ENCODE measurements around the gene COL5A1.

Gene COL5A1

GRCh38 chr9:134600836-134601638 lies 40.6 kb upstream of the COL5A1 start:
- H3K79me2 ChIP-seq (ENCODE audit: control insufficient read depth, insufficient read depth, low read length) = no peaks in the 10 kb centered on the region
- no CpG with 5 or more reads among the region's 10 CpGs for WGBS (ENCODE audit: extremely low coverage, insufficient coverage, low lambda C conversion rate)
- H3K23ac ChIP-seq (ENCODE audit: low read length) = peak overlapping the region; percentile 19
- H3K18ac ChIP-seq (ENCODE audit: low read length) = peak overlapping the region; percentile 76
- H3K56ac ChIP-seq (ENCODE audit: low read length) = peak overlapping the region; percentile 78
- no peaks in the 10 kb centered on the region for H3K36me3 ChIP-seq (ENCODE audit: control insufficient read depth, insufficient read depth, low read length)
- H3K27me3 ChIP-seq (ENCODE audit: insufficient read depth, low read length, poor library complexity) = no peaks in the 10 kb centered on the region
- no peak overlapping the region for H4K8ac ChIP-seq (ENCODE audit: low read depth, low read length)
- H3K27ac ChIP-seq (ENCODE audit: low read depth, low read length) = peak overlapping the region; percentile 97
- H2BK5ac ChIP-seq (ENCODE audit: low read length) = peak overlapping the region; percentile 93
- H3K4ac ChIP-seq (ENCODE audit: low read depth, low read length) = peak overlapping the region; percentile 39
- no peaks in the 10 kb centered on the region for H3K79me1 ChIP-seq (ENCODE audit: low read length)
- no peak overlapping the region for H3K4me3 ChIP-seq (ENCODE audit: low read length)
- H2BK15ac ChIP-seq (replicated peaks; ENCODE audit: low read depth) = no peak overlapping the region
- H2AK5ac ChIP-seq (ENCODE audit: low read length) = peak overlapping the region; percentile 91
- no peak overlapping the region for H3K4me2 ChIP-seq (ENCODE audit: low read length)
- peak overlapping the region; percentile 82 for H4K5ac ChIP-seq (ENCODE audit: low read length)
- no peak overlapping the region for H3K9ac ChIP-seq (ENCODE audit: low read length)
- no peak for DNase-seq
- peak overlapping the region; percentile 63 for H2BK120ac ChIP-seq (ENCODE audit: low read depth, low read length)
- H3K4me1 ChIP-seq (ENCODE audit: control insufficient read depth, low read depth, low read length) = peaks cover 11% of the 10 kb centered on the region

- Histone ChIP-seq H4K5ac (ENCODE audit: low read length) (peak overlapping the region; percentile 82), H3K4me3 (ENCODE audit: low read length) (no peak overlapping the region), H3K79me2 (ENCODE audit: control insufficient read depth, insufficient read depth, low read length) (no peaks in the 10 kb centered on the region), H2BK5ac (ENCODE audit: low read length) (peak overlapping the region; percentile 93), H2BK120ac (ENCODE audit: low read depth, low read length) (peak overlapping the region; percentile 63), H3K79me1 (ENCODE audit: low read length) (no peaks in the 10 kb centered on the region), H3K4me2 (ENCODE audit: low read length) (no peak overlapping the region), H3K27me3 (ENCODE audit: insufficient read depth, low read length, poor library complexity) (no peaks in the 10 kb centered on the region), H3K27ac (ENCODE audit: low read depth, low read length) (peak overlapping the region; percentile 97), H2BK15ac (replicated peaks; ENCODE audit: low read depth) (no peak overlapping the region), H3K23ac (ENCODE audit: low read length) (no peak overlapping the region), H3K9ac (ENCODE audit: low read length) (no peak overlapping the region), H3K18ac (ENCODE audit: low read length) (peak overlapping the region; percentile 7), H3K4me1 (ENCODE audit: control insufficient read depth, low read depth, low read length) (peaks cover 11% of the 10 kb centered on the region), H3K4ac (ENCODE audit: low read depth, low read length) (peak overlapping the region; percentile 75), H4K8ac (ENCODE audit: low read depth, low read length) (no peak overlapping the region), H2AK5ac (ENCODE audit: low read length) (peak overlapping the region; percentile 91), H3K36me3 (ENCODE audit: control insufficient read depth, insufficient read depth, low read length) (no peaks in the 10 kb centered on the region), H3K56ac (ENCODE audit: low read length) (peak overlapping the region; percentile 78)
- no CpG with 5 or more reads among the region's 7 CpGs for WGBS (ENCODE audit: extremely low coverage, insufficient coverage, low lambda C conversion rate)
- DNase-seq = no peak
Measured at GRCh38 chr9:134601764-134602163, 39.8 kb upstream of the COL5A1 start.

GRCh38 chr9:134602547-134603362 lies 38.8 kb upstream of the COL5A1 start:
- H3K4me1 ChIP-seq (ENCODE audit: control insufficient read depth, low read depth, low read length) = peaks cover 11% of the 10 kb centered on the region
- no peaks in the 10 kb centered on the region for H3K27me3 ChIP-seq (ENCODE audit: insufficient read depth, low read length, poor library complexity)
- no peak overlapping the region for H2AK5ac ChIP-seq (ENCODE audit: low read length)
- H3K79me2 ChIP-seq (ENCODE audit: control insufficient read depth, insufficient read depth, low read length) = no peaks in the 10 kb centered on the region
- peak overlapping the region; percentile 63 for H2BK120ac ChIP-seq (ENCODE audit: low read depth, low read length)
- no peak overlapping the region for H3K4me2 ChIP-seq (ENCODE audit: low read length)
- H4K8ac ChIP-seq (ENCODE audit: low read depth, low read length) = peak overlapping the region; percentile 95
- no peak overlapping the region for H3K23ac ChIP-seq (ENCODE audit: low read length)
- H3K79me1 ChIP-seq (ENCODE audit: low read length) = no peaks in the 10 kb centered on the region
- H3K18ac ChIP-seq (ENCODE audit: low read length) = peak overlapping the region; percentile 65
- H4K5ac ChIP-seq (ENCODE audit: low read length) = no peak overlapping the region
- H2BK15ac ChIP-seq (replicated peaks; ENCODE audit: low read depth) = no peak overlapping the region
- no CpG with 5 or more reads among the region's 31 CpGs for WGBS (ENCODE audit: extremely low coverage, insufficient coverage, low lambda C conversion rate)
- H3K56ac ChIP-seq (ENCODE audit: low read length) = peak overlapping the region; percentile 78
- H3K27ac ChIP-seq (ENCODE audit: low read depth, low read length) = peak overlapping the region; percentile 97
- H3K4me3 ChIP-seq (ENCODE audit: low read length) = no peak overlapping the region
- peak overlapping the region; percentile 90 for H2BK5ac ChIP-seq (ENCODE audit: low read length)
- no peaks in the 10 kb centered on the region for H3K36me3 ChIP-seq (ENCODE audit: control insufficient read depth, insufficient read depth, low read length)
- H3K9ac ChIP-seq (ENCODE audit: low read length) = peak overlapping the region; percentile 35
- peak overlapping the region; percentile 75 for H3K4ac ChIP-seq (ENCODE audit: low read depth, low read length)
- peak; percentile 99 for DNase-seq

GRCh38 chr9:134604834-134605233 lies 36.8 kb upstream of the COL5A1 start:
- no peaks in the 10 kb centered on the region for H3K27me3 ChIP-seq (ENCODE audit: insufficient read depth, low read length, poor library complexity)
- no peak overlapping the region for H2BK5ac ChIP-seq (ENCODE audit: low read length)
- peak overlapping the region; percentile 29 for H2BK120ac ChIP-seq (ENCODE audit: low read depth, low read length)
- no peaks in the 10 kb centered on the region for H3K36me3 ChIP-seq (ENCODE audit: control insufficient read depth, insufficient read depth, low read length)
- no peak overlapping the region for H4K5ac ChIP-seq (ENCODE audit: low read length)
- no peak overlapping the region for H3K4me3 ChIP-seq (ENCODE audit: low read length)
- H2BK15ac ChIP-seq (replicated peaks; ENCODE audit: low read depth) = no peak overlapping the region
- H4K8ac ChIP-seq (ENCODE audit: low read depth, low read length) = no peak overlapping the region
- H3K18ac ChIP-seq (ENCODE audit: low read length) = peak overlapping the region; percentile 34
- H3K4me2 ChIP-seq (ENCODE audit: low read length) = no peak overlapping the region
- H3K79me2 ChIP-seq (ENCODE audit: control insufficient read depth, insufficient read depth, low read length) = no peaks in the 10 kb centered on the region
- no peaks in the 10 kb centered on the region for H3K79me1 ChIP-seq (ENCODE audit: low read length)
- H3K56ac ChIP-seq (ENCODE audit: low read length) = peak overlapping the region; percentile 54
- no CpG with 5 or more reads among the region's 12 CpGs for WGBS (ENCODE audit: extremely low coverage, insufficient coverage, low lambda C conversion rate)
- H3K4me1 ChIP-seq (ENCODE audit: control insufficient read depth, low read depth, low read length) = peaks cover 11% of the 10 kb centered on the region
- no peak overlapping the region for H2AK5ac ChIP-seq (ENCODE audit: low read length)
- H3K27ac ChIP-seq (ENCODE audit: low read depth, low read length) = no peak overlapping the region
- DNase-seq = no peak
- H3K9ac ChIP-seq (ENCODE audit: low read length) = no peak overlapping the region
- peak overlapping the region; percentile 47 for H3K4ac ChIP-seq (ENCODE audit: low read depth, low read length)
- no peak overlapping the region for H3K23ac ChIP-seq (ENCODE audit: low read length)

GRCh38 chr9:134605351-134605965 lies 36.1 kb upstream of the COL5A1 start:
- H2BK15ac ChIP-seq (replicated peaks; ENCODE audit: low read depth) = no peak overlapping the region

More at GRCh38 chr9:134605351-134605965, 36.1 kb upstream of the COL5A1 start:
- no peaks in the 10 kb centered on the region for H3K27me3 ChIP-seq (ENCODE audit: insufficient read depth, low read length, poor library complexity)
- H3K23ac ChIP-seq (ENCODE audit: low read length) = no peak overlapping the region
- no peak overlapping the region for H2BK5ac ChIP-seq (ENCODE audit: low read length)
- no peak overlapping the region for H3K9ac ChIP-seq (ENCODE audit: low read length)
- WGBS (ENCODE audit: extremely low coverage, insufficient coverage, low lambda C conversion rate) = no CpG with 5 or more reads among the region's 8 CpGs
- no peaks in the 10 kb centered on the region for H3K79me2 ChIP-seq (ENCODE audit: control insufficient read depth, insufficient read depth, low read length)
- H3K36me3 ChIP-seq (ENCODE audit: control insufficient read depth, insufficient read depth, low read length) = no peaks in the 10 kb centered on the region
- no peak overlapping the region for H3K27ac ChIP-seq (ENCODE audit: low read depth, low read length)
- no peak overlapping the region for H3K4me2 ChIP-seq (ENCODE audit: low read length)
- H2AK5ac ChIP-seq (ENCODE audit: low read length) = no peak overlapping the region
- H3K4me1 ChIP-seq (ENCODE audit: control insufficient read depth, low read depth, low read length) = peaks cover 11% of the 10 kb centered on the region
- no peak for DNase-seq
- no peak overlapping the region for H3K56ac ChIP-seq (ENCODE audit: low read length)
- H3K4ac ChIP-seq (ENCODE audit: low read depth, low read length) = no peak overlapping the region
- H3K4me3 ChIP-seq (ENCODE audit: low read length) = no peak overlapping the region
- no peak overlapping the region for H3K18ac ChIP-seq (ENCODE audit: low read length)
- no peak overlapping the region for H2BK120ac ChIP-seq (ENCODE audit: low read depth, low read length)
- no peak overlapping the region for H4K5ac ChIP-seq (ENCODE audit: low read length)
- no peaks in the 10 kb centered on the region for H3K79me1 ChIP-seq (ENCODE audit: low read length)
- H4K8ac ChIP-seq (ENCODE audit: low read depth, low read length) = no peak overlapping the region
